ENCODE measurements around the gene IL1RN. TPM values are rescaled to one million over a fixed set of nuclear protein-coding genes. Genes with fewer than 3 reads are reported as not detected.

Gene IL1RN
- total RNA-seq, 1 experiment from 2014 or later: not detected

GRCh38 chr2:113175736-113176695 lies 48.6 kb downstream of the IL1RN start:
- CTCF ChIA-PET: interaction anchor here (0.9 to 1.9 kb wide), 2 partner anchors 38 kb away, joined by 4 to 5 read pairs; no protein-coding TSS in a partner anchor
- BruUV-seq (replicated peaks): no TSS peak
- H3K27ac Mint-ChIP-seq (ENCODE audit: unreplicated experiment): no peak overlapping the region

GRCh38 chr2:113176696-113177355 lies 49.4 kb downstream of the IL1RN start:
- Mint-ChIP-seq H3K27ac (ENCODE audit: unreplicated experiment) (no peak overlapping the region), H3K27me3 (ENCODE audit: insufficient read depth, unreplicated experiment) (no peaks in the 10 kb centered on the region), H3K9me3 (ENCODE audit: unreplicated experiment) (no peaks in the 10 kb centered on the region), H3K4me1 (ENCODE audit: low read depth, unreplicated experiment) (peaks cover 5% of the 10 kb centered on the region), H3K4me3 (ENCODE audit: unreplicated experiment) (no peak overlapping the region), H3K36me3 (ENCODE audit: insufficient read depth, unreplicated experiment) (no peaks in the 10 kb centered on the region)
- Histone ChIP-seq H3K9me3 (no peaks in the 10 kb centered on the region), H3K4me1 (peaks cover 21% of the 10 kb centered on the region), H3K27me3 (replicated peaks; ENCODE audit: control insufficient read depth, insufficient read depth, low read length) (no peaks in the 10 kb centered on the region; the same call in 1 of the 2 replicates), H3K4me3 (ENCODE audit: low read depth, low read length) (no peak overlapping the region), H3K36me3 (ENCODE audit: control insufficient read depth, insufficient read depth, low read length) (no peaks in the 10 kb centered on the region)
- BruUV-seq (replicated peaks): no TSS peak
- POLR2A ChIA-PET: no interaction called here
- no peak for DNase-seq
- intact Hi-C loops (cut with micrococcal nuclease; ENCODE audit: unreplicated experiment): no loop called here
- CTCF ChIA-PET: interaction anchor here (0.9 kb wide), 1 partner anchor 39 kb away, joined by 4 read pairs; no protein-coding TSS in a partner anchor
- TF ChIP-seq CTCF (IDR thresholded peaks at IDR 0.05; ENCODE audit: insufficient read depth in 1 of 2, low read depth in 1 of 2, low read length in 1 of 2, severe bottlenecking in 1 of 2, unreplicated experiment in 1 of 2): no peak

More at GRCh38 chr2:113175736-113176695, 48.6 kb downstream of the IL1RN start:
- DNase-seq: no peak
- no peaks in the 10 kb centered on the region for H3K27me3 ChIP-seq (replicated peaks; ENCODE audit: control insufficient read depth, insufficient read depth, low read length)
- H3K4me1 ChIP-seq: peaks cover 21% of the 10 kb centered on the region
- no peaks in the 10 kb centered on the region for H3K9me3 Mint-ChIP-seq (ENCODE audit: unreplicated experiment)
- H3K36me3 Mint-ChIP-seq (ENCODE audit: insufficient read depth, unreplicated experiment): no peaks in the 10 kb centered on the region
- H3K9me3 ChIP-seq: no peaks in the 10 kb centered on the region
- no peak overlapping the region for H3K4me3 ChIP-seq (ENCODE audit: low read depth, low read length)
- H3K36me3 ChIP-seq (ENCODE audit: control insufficient read depth, insufficient read depth, low read length): no peaks in the 10 kb centered on the region
- no peak for TF ChIP-seq CTCF (IDR thresholded peaks at IDR 0.05; ENCODE audit: insufficient read depth in 1 of 2, low read depth in 1 of 2, low read length in 1 of 2, severe bottlenecking in 1 of 2, unreplicated experiment in 1 of 2)
- peaks cover 5% of the 10 kb centered on the region for H3K4me1 Mint-ChIP-seq (ENCODE audit: low read depth, unreplicated experiment)
- no peaks in the 10 kb centered on the region for H3K27me3 Mint-ChIP-seq (ENCODE audit: insufficient read depth, unreplicated experiment)
- intact Hi-C loops (cut with micrococcal nuclease; ENCODE audit: unreplicated experiment): no loop called here
- POLR2A ChIA-PET: no interaction called here
- no peak overlapping the region for H3K4me3 Mint-ChIP-seq (ENCODE audit: unreplicated experiment)

- H3K4me1 Mint-ChIP-seq (ENCODE audit: low read depth, unreplicated experiment): no peaks in the 10 kb centered on the region
- Histone ChIP-seq H3K27me3 (replicated peaks; ENCODE audit: control insufficient read depth, insufficient read depth, low read length) (no peaks in the 10 kb centered on the region; the same call in 1 of the 2 replicates), H3K9me3 (no peaks in the 10 kb centered on the region), H3K4me1 (peaks cover 22% of the 10 kb centered on the region), H3K36me3 (ENCODE audit: control insufficient read depth, insufficient read depth, low read length) (no peaks in the 10 kb centered on the region), H3K4me3 (ENCODE audit: low read depth, low read length) (no peak overlapping the region)
- no peak for TF ChIP-seq CTCF (IDR thresholded peaks at IDR 0.05; ENCODE audit: insufficient read depth in 1 of 2, low read depth in 1 of 2, low read length in 1 of 2, severe bottlenecking in 1 of 2, unreplicated experiment in 1 of 2)
- ChIA-PET POLR2A (no interaction called here), CTCF (no interaction called here)
- no peak overlapping the region for H3K4me3 Mint-ChIP-seq (ENCODE audit: unreplicated experiment)
- no peaks in the 10 kb centered on the region for H3K27me3 Mint-ChIP-seq (ENCODE audit: insufficient read depth, unreplicated experiment)
- no peak for DNase-seq
- no peaks in the 10 kb centered on the region for H3K9me3 Mint-ChIP-seq (ENCODE audit: unreplicated experiment)
- H3K27ac Mint-ChIP-seq (ENCODE audit: unreplicated experiment): no peak overlapping the region
- no peaks in the 10 kb centered on the region for H3K36me3 Mint-ChIP-seq (ENCODE audit: insufficient read depth, unreplicated experiment)
- intact Hi-C loops (cut with micrococcal nuclease; ENCODE audit: unreplicated experiment): no loop called here
- no TSS peak for BruUV-seq (replicated peaks)
Observed at GRCh38 chr2:113178069-113178746, 50.8 kb downstream of the IL1RN start.

Data from Caco-2 (cell line).